Measurements from ENCODE around the gene CILP2. TPM values are rescaled to one million over a fixed set of nuclear protein-coding genes. Genes with fewer than 3 reads are reported as not detected.

CILP2 gene
- total RNA-seq, 1 donor from 2014 or later = 1.0 TPM

DNA sequence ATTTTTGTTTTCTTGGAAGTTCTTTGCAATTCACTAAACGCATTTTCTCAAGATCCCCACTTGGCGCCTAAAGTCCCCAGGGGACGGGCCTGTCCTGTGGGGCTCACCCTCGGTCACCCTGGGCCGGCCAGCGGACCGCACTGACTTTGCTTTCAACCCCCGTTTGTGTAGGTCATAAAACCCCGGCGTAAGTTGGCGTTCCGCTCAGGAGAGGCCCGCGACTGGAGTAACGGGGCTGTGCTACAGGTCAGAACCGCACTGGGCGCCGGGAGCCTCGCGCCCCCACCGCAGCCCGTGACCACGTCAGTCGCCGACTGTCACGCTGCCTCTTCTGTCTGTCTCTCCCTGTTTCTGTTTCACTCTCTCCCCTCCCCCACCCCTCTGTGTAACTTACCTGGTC, 36.3 kb upstream of the CILP2 start:
- no peak overlapping the region for H3K4me3 ChIP-seq
- H3K79me2 ChIP-seq (ENCODE audit: low read depth) = no peaks in the 10 kb centered on the region
- H2AFZ ChIP-seq (replicated peaks) = no peak overlapping the region
- no peaks in the 10 kb centered on the region for H3K27me3 ChIP-seq
- Mint-ChIP-seq H3K27ac (no peak overlapping the region), H3K27me3 (ENCODE audit: insufficient read depth, low read depth) (peaks cover 2% of the 10 kb centered on the region), H3K4me1 (no peaks in the 10 kb centered on the region), H3K36me3 (peaks cover 35% of the 10 kb centered on the region), H3K9me3 (no peaks in the 10 kb centered on the region), H3K4me3 (no peak overlapping the region)
- H3K4me1 ChIP-seq = no peaks in the 10 kb centered on the region
- no peak for DNase-seq (ENCODE audit: low spot score)
- no peak overlapping the region for H3K4me2 ChIP-seq
- peaks cover 2% of the 10 kb centered on the region for H4K20me1 ChIP-seq (ENCODE audit: low read depth)
- H3K27ac ChIP-seq = no peak overlapping the region
- TF ChIP-seq, protein P1, sequence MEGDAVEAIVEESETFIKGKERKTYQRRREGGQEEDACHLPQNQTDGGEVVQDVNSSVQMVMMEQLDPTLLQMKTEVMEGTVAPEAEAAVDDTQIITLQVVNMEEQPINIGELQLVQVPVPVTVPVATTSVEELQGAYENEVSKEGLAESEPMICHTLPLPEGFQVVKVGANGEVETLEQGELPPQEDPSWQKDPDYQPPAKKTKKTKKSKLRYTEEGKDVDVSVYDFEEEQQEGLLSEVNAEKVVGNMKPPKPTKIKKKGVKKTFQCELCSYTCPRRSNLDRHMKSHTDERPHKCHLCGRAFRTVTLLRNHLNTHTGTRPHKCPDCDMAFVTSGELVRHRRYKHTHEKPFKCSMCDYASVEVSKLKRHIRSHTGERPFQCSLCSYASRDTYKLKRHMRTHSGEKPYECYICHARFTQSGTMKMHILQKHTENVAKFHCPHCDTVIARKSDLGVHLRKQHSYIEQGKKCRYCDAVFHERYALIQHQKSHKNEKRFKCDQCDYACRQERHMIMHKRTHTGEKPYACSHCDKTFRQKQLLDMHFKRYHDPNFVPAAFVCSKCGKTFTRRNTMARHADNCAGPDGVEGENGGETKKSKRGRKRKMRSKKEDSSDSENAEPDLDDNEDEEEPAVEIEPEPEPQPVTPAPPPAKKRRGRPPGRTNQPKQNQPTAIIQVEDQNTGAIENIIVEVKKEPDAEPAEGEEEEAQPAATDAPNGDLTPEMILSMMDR (IDR thresholded peaks at IDR 0.05) = no peak
- TF ChIP-seq EZH2phosphoT487 (IDR thresholded peaks at IDR 0.05) = no peak
- no peak for TF ChIP-seq EZH2 (IDR thresholded peaks at IDR 0.05)
- H3K36me3 ChIP-seq = no peaks in the 10 kb centered on the region
- H3K9ac ChIP-seq = no peak overlapping the region
- no peaks in the 10 kb centered on the region for H3F3A ChIP-seq (ENCODE audit: low read depth)
- no peaks in the 10 kb centered on the region for H3K9me3 ChIP-seq (ENCODE audit: low read depth)

DNA sequence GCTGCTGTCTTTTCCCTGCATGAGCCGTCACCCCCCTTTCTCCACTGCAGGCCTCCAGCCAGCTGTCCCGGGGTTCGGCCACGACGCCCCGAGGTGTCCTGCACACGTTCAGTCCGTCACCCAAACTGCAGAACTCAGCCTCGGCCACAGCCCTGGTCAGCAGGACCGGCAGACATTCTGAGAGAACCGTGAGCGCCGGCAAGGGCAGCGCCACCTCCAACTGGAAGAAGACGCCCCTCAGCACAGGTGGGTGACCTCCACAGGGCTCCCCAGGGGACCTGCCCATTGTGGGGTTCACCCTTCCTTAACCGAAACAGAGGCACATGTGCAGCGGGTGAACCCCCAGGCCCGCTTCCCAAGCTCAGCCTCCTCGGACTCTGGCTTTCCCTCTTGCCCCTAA, 35.8 kb upstream of the CILP2 start:
- Mint-ChIP-seq H3K9me3 (no peaks in the 10 kb centered on the region), H3K4me3 (no peak overlapping the region), H3K36me3 (peaks cover 36% of the 10 kb centered on the region), H3K27me3 (ENCODE audit: insufficient read depth, low read depth) (peaks cover 2% of the 10 kb centered on the region), H3K27ac (no peak overlapping the region), H3K4me1 (no peaks in the 10 kb centered on the region)
- no peaks in the 10 kb centered on the region for H3K4me1 ChIP-seq
- H4K20me1 ChIP-seq (ENCODE audit: low read depth) = peaks cover 2% of the 10 kb centered on the region
- H3K4me2 ChIP-seq = no peak overlapping the region
- H3F3A ChIP-seq (ENCODE audit: low read depth) = no peaks in the 10 kb centered on the region
- TF ChIP-seq EZH2phosphoT487 (IDR thresholded peaks at IDR 0.05) (no peak), EZH2 (IDR thresholded peaks at IDR 0.05) (no peak)
- TF ChIP-seq, protein P1 (IDR thresholded peaks at IDR 0.05) = no peak
- no peaks in the 10 kb centered on the region for H3K9me3 ChIP-seq (ENCODE audit: low read depth)
- H3K27ac ChIP-seq = no peak overlapping the region
- no peak overlapping the region for H3K9ac ChIP-seq
- H3K79me2 ChIP-seq (ENCODE audit: low read depth) = no peaks in the 10 kb centered on the region
- DNase-seq (ENCODE audit: low spot score) = no peak
- H3K36me3 ChIP-seq = no peaks in the 10 kb centered on the region
- no peak overlapping the region for H2AFZ ChIP-seq (replicated peaks)
- no peaks in the 10 kb centered on the region for H3K27me3 ChIP-seq
- H3K4me3 ChIP-seq = no peak overlapping the region

DNA sequence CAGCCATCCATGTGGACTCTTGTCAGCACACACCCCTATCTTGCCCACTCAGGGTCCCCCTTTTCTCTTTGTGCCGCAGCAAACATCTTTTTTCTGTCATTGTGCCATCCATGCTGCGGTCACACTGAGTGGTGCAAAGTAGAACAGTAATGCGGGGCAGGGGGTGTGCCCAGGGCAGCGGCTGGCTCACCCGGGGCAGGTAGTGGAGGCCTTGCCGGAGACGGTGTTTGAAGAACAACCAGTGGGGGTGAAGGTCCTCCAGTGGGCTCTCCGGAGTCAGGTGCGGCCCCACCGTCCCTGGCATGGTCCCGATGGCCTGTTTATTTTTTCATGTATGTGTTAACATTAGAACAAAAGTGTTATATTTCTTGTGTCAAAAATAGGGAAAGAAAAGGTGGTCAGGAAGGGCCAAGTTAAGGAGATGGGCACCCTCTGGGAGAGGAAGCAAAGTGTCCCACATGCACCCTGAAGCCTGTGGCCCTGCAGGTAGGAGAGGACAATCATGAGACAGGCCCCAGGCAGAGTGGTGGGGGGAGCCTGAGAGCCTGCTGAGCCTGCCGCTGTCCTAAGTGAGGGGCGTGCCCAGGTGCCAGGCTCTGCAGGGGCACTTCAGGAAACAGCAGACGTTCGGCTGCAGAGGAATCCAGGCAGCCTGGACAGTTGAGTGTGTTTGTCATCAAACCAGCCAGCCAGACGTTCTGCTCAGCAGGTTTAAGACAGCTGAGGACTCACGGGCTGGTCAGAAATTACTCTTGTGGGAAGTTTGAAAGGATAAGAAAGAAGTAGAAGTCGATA, 35.1 kb upstream of the CILP2 start:
- DNase-seq (ENCODE audit: low spot score) = no peak
- Histone ChIP-seq H4K20me1 (ENCODE audit: low read depth) (peaks cover 2% of the 10 kb centered on the region), H2AFZ (replicated peaks) (no peak overlapping the region), H3K27ac (no peak overlapping the region), H3K4me1 (no peaks in the 10 kb centered on the region), H3K4me3 (no peak overlapping the region), H3K4me2 (no peak overlapping the region), H3K79me2 (ENCODE audit: low read depth) (no peaks in the 10 kb centered on the region), H3F3A (ENCODE audit: low read depth) (no peaks in the 10 kb centered on the region), H3K36me3 (no peaks in the 10 kb centered on the region), H3K27me3 (no peaks in the 10 kb centered on the region), H3K9me3 (ENCODE audit: low read depth) (no peaks in the 10 kb centered on the region), H3K9ac (no peak overlapping the region)
- Mint-ChIP-seq H3K4me3 (no peak overlapping the region), H3K9me3 (no peaks in the 10 kb centered on the region), H3K4me1 (no peaks in the 10 kb centered on the region), H3K27ac (no peak overlapping the region), H3K27me3 (ENCODE audit: insufficient read depth, low read depth) (peaks cover 2% of the 10 kb centered on the region), H3K36me3 (peaks cover 36% of the 10 kb centered on the region)
- TF ChIP-seq, protein P1 (IDR thresholded peaks at IDR 0.05) = no peak
- TF ChIP-seq EZH2phosphoT487 (IDR thresholded peaks at IDR 0.05) (no peak), EZH2 (IDR thresholded peaks at IDR 0.05) (no peak)

Data from neural progenitor cell (in vitro differentiated cells).